ENCODE results near the gene DAP3.

- TF ChIP-seq POLR2A (IDR thresholded peaks at IDR 0.05) (no peak), CTCF (IDR thresholded peaks at IDR 0.05) (no peak)
Measured at GRCh38 chr1:155740995-155741394, 52.1 kb downstream of the DAP3 start.

Data from prostate gland (tissue), 2 donors.